PFSK-1 (cell line): ENCODE measurements around the gene ACADM.

ENCODE experiments used
- REST ChIP-seq, 2 experiments: IDR thresholded peaks; 2 replicates each; pipeline versions ENCODE4 v1.6.1 to v1.8.0; 2011 to 2012; ENCODE audit warnings: low read depth in 2 of 2, low read length in 2 of 2, control low read depth in 1 of 2, inconsistent platforms in 1 of 2, mild to moderate bottlenecking in 1 of 2, moderate library complexity in 1 of 2; ENCODE audit not compliant: insufficient read depth in 1 of 2
- TAF1 ChIP-seq: IDR thresholded peaks from 2 replicates; pipeline ENCODE4 v1.6.1; 2012; ENCODE audit warnings: low read length, control low read depth, borderline replicate concordance; ENCODE audit not compliant: insufficient read depth

GRCh38 chr1:75792091-75792490 is 67.6 kb downstream of the ACADM start:
- TF ChIP-seq TAF1 (no peak), REST (IDR thresholded peaks at IDR 0.05; ENCODE audit: insufficient read depth in 1 of 2, low read depth in 2 of 2, low read length in 2 of 2) (no peak)
